Amygdala (tissue), 56 donors: ENCODE data around the gene CCDC30.
"Not testable (repeated sequence)": the region's sequence is repeated elsewhere in the genome, so short reads cannot be mapped to it uniquely, and the experiment has no call there.

Source experiments
- DNase-seq, 56 donors: peaks; one replicate each; lab custom pipeline; 2025; lab: John Stamatoyannopoulos, UW

Gene CCDC30

DNA sequence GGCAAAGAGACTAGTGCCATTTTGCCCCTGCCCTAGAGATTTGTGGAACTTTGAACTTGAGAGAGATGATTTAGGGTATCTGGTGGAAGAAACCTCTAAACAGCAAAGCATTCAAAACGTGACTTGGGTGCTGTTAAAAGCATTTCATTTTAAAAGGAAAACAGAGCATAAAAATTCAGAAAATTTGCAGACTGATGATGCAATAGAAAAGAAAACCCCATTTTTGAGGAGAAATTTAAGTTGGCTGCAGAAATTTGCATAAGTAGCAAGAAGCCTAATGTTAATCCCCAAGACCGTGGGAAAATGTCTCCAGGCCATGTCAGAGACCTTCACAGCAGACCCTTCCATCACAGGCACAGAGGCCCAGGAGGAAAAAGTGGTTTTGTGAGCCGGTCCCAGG, 164.1 kb downstream of the CCDC30 start:
- DNase-seq, result not testable (repeated sequence)

- no peak for DNase-seq
Observed at GRCh38 chr1:42639116-42639515, 176.0 kb downstream of the CCDC30 start.

DNA sequence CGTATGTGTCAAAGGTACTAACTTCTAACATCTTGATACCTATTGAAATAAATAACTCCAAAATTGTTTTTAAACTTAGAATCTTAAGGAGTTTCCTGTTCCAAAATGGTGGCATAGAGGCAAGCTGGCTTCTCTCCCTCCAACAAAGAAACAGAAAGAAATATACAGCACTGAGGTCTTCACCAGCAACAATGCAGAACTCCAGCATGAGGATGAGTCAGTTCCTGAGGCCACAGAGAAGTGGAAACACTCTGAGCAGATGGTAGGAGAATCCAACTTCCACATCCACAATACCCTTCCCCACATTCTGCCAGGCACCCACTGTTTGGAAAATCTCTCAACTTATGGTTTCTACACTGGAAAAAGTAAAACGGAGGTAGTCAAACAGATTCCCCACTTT, 183.0 kb downstream of the CCDC30 start:
- no peak for DNase-seq

- no peak for DNase-seq
Observed at GRCh38 chr1:42657201-42657600, 194.1 kb downstream of the CCDC30 start.

DNA sequence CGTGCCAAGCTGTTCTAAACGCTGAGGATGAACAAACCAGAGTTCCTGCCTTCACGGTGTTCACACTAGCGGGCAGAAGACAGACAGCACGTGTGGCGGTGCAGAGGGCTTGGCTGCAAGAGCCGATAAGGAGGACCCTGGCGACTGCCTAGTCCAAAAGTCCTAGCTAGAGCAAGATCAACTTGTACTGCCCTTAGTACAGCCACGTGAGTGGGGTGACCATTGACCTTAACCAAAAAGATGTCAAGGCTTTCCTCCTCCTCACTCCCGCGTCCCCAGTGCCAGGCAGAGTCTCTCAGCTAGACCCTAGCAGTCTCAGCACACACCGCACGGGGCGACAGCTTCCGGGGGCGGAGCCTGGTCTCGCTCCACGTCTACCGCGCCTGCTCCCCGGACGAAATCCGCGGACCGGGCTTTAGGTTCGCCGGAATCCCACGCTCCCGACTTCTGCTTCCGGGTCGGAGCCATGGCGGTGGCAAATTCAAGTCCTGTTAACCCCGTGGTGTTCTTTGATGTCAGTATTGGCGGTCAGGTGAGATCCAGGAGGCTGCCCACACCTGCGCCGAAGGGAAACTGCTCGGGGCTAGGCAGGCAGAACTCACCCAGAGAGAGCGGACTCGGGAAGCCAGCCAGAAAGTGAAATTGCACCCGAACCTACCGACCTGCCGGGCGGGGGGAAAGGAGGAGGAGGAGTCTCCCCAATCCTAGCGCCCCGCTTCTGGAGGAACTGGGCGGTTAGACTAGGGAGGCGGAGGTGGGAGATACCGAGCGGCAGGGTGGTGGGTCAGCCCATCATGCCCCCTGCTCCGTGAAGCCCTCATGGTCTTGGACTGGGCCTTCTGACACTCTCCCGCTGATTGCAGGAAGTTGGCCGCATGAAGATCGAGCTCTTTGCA, 195.1 kb downstream of the CCDC30 start, which contains the start of gene PPIH:
TSS of gene PPIH (plus strand) at position 443 of the 896 bp plus-strand sequence. CDS start at position 467, 24 bp downstream.
- peak; percentile 53 to 97 (median 90) for DNase-seq

DNA sequence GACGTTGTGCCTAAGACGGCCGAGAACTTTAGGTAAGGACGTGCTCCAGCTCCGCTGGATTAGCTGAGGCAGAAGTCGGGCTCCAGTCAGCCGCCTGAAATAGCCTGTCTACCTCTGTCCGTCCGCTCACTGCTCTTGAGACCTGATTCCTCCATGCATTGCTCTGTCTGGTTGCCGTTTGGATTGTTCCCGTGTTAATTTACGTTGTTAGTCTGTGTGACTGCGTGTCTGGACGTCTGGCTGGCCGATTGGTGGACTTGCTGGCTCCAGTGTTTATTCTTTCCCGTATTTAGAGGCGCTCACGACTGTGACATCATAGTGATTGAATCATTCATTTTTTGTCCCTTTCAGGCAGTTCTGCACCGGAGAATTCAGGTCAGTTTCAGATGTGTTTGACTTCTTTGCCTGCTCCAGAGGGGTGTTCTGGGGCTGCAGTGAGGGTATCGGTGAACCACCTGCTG, 195.8 kb downstream of the CCDC30 start:
- peak in 5 of 56 donors; percentile 10 to 42 (median 22) for DNase-seq

GRCh38 chr1:42660907-42661500, 197.9 kb downstream of the CCDC30 start:
- DNase-seq, result no peak

DNA sequence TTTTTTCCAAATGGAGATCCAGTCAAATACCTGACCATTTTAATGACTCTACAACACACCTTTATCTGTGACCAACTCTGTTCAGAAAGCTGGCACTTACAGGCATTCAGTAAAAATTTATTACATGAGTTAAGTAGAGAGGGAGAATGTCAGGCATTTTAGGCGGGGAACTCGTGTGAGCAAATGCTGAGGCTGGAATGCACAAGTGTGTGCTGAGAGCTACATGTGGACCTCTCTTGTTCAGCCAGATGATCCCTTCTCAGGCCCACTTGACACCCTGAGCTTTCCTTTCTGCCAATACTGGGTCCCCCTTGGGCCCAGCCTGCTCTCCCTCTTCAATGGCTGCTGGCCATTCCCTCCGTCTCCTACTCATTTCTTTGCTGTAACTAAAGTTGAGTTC, 206.8 kb downstream of the CCDC30 start:
- DNase-seq, result no peak

GRCh38 chr1:42670425-42670824, 207.3 kb downstream of the CCDC30 start:
- no peak for DNase-seq

- no peak for DNase-seq
Observed at GRCh38 chr1:42674214-42674613, 211.1 kb downstream of the CCDC30 start.

DNA sequence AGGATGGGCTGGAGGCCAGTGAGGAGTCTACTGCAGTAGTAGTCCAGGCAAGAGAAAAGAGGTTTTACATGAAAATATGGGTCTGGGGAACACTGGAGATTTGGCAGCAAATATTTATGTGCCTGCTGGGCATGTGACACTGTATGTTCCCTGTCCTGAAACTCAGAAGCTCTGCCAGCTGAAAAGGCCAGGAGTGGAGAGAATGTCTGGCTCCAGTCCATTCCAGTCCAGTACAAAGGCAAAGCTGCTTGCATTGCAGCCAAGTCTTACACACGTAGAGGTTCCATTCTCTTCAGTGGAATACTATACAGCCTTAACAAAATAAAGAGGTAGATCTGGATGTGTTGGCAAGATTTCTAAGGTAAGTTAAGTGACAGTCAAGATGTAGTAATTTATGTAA, 211.6 kb downstream of the CCDC30 start:
- DNase-seq, result no peak

GRCh38 chr1:42675467-42675866, 212.4 kb downstream of the CCDC30 start:
- DNase-seq, result no peak

GRCh38 chr1:42676534-42677087, 213.5 kb downstream of the CCDC30 start:
- no peak for DNase-seq

DNA sequence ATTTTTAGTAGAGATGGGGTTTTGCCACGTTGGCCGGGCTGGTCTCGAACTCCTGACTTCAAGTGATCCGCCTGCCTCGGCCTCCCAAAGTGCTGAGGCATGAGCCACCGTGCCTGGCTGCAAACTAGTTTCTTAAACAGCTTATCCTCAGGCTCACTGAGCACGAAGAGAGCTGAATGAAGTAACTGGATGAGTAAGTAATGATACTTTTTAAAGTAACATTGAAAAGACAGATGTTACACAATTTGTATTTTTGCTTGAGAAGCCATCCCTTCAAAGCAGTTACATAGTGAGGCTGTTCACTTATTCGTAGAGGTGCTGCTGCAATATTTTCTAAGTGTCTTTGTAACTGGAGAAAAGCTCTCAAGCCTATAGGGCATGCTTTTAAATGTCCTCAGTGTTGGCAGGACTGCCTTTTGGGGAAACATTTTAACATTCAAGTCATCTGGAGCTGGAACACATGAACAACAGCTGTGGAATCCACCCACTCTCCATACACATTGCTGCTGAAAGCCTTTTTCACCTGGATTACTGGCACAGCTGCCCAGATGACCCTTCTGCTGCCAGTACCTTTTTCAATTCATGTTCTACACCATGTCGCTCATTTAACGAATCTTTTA, 216.4 kb downstream of the CCDC30 start:
- no peak for DNase-seq

DNA sequence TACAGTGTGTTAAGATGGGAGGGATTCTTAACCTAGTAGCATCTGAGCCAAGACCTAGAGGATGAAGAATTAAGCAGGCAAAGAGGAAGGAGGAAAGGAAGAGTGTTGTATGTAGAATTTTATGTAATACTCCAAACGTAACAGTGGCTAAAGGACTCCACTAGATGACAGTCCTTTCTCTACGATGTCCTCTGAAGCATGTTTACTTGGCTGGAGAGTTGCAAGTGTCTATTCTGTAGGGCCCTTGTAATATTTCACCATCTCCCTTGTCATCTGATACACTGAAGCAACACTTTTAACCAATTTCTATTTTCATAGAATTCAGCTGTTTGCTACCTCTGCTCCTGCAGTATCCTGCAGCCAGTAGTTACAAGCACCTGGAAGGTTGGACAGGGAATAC, 217.0 kb downstream of the CCDC30 start:
- DNase-seq, result no peak

DNA sequence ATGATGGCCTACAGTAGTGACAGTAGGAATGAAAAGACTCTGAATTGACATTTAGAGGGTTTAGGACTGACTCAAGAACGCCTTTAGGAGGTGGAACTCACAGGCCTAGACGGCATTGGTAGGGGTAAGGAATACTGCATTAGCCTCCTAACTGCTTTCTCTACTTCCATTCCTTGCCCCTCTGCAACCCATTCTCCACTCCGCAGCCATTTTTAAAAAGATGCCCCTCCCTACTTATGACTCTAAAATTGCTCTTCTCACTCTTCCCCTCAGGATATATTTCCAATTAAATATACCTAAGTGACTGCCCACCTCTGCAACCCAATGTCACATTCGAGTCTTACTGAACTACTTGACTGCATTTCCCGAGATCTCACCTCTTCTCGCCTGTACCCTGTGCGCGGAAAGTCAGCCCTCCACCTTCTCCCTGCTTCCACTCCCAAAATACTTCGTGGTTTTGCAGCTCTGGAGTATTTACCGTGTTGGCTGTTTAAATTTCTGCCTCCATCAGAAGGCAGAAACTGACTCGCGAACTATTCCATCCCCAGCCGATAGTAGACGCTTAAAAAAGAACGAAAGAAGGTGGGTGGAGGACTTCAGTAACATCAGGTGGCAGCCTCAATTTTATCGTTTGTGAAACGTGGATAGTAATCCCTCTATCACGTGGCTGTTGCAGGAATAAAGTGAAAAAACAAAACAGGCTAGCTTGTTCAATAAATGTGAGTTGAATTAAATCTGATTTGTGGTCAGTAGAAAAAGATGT, 218.0 kb downstream of the CCDC30 start:
- peak in 8 of 56 donors; percentile 2 to 31 (median 6) for DNase-seq

DNA sequence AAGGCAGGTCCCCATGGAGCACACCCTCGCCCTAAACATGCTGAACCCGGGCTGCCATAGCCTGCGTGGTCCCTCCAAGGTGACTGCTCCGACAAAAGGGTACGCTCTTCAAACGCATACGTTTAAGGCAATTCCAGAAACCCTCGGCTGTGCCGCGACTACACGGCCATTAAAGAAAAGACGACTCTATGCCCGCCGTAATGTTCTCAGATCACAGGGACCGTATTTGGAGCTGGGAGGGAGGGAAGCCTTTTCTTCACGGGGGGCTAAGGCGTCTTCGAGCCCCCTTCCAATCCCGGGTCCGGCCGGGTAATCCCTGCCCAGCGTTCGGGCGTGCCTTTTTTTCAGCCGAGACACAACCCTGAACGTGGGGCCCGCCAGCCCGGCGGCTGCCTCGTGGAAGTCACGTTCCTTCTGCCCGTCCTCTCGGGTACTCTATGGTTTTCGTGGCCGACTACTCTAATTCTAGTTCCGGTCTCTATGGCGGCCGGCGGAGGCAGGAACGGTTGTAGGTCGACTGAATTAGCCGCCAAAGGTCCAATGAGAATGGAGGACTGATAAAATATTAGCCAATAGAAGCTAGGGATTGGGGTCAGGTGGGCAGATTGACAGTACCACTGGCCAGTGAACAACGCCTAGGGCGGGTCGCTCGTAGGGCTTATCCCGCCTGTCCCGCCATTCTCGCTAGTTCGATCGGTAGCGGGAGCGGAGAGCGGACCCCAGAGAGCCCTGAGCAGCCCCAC, 218.8 kb downstream of the CCDC30 start, which contains the start of gene YBX1:
TSS of gene YBX1 (plus strand) at position 678 of the 743 bp plus-strand sequence. CDS start 148 bp downstream, outside the sequence.
- peak; percentile 50 to 99 (median 94) for DNase-seq

- peak in 3 of 56 donors; percentile 48 to 70 (median 49) for DNase-seq
Observed at GRCh38 chr1:42682484-42682738, 219.3 kb downstream of the CCDC30 start.

DNA sequence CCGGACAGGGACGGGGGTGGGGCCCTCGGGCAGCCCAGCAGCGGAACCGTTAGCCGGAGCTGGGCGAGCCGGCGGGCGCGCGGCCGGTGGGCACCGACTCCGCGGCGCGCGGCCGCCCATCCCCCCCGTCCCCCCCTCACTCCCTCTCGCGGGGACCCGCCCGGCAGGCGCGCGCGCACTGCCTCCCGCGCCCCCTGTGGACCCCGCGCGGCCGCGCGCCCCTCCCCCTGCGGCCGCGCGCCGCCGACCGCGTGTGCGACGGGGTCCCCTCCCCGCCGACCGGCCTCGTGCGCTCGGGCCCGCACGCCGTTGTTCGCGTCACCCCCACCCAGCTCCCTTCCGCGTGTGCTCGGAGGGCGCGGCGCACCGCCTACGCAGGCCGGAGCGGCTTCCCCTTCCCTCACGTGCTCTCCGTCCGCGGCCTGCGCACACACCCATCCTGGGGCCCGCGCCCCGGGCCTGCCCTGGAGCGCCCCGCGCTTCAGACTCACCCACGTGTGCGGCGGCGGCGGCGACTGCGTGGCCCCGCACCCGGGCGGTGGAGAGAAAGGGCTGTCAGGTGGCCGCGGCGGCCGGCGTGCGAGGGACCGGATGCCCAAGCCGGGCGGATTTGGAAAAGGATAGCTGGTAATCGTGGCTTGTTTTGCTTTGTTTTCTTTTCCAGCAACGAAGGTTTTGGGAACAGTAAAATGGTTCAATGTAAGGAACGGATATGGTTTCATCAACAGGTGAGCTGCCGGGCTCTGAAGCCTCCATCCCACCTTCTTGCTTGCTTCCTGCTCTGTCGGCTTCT, 219.8 kb downstream of the CCDC30 start:
- peak in 40 of 56 donors; percentile 18 to 73 (median 47) for DNase-seq
